HG02970 (cell line): Measurements from ENCODE around the gene HOXC13.

ENCODE experiments used
- ATAC-seq: cut with Tn5 transposase; IDR thresholded peaks from one replicate; pipeline ENCODE4 v1.9.1; 2021; ENCODE audit warnings: mild to moderate bottlenecking, moderate library complexity, moderate number of reproducible peaks; ENCODE audit not compliant: unreplicated experiment, low FRiP score

Gene HOXC13

GRCh38 chr12:53968214-53969127, 29.8 kb downstream of the HOXC13 start:
- ATAC-seq: no peak

- ATAC-seq: no peak
These were observed 31.1 kb downstream of the HOXC13 start for GRCh38 chr12:53969588-53970259.

GRCh38 chr12:53970451-53970850, 31.8 kb downstream of the HOXC13 start:
- ATAC-seq: no peak

- no peak for ATAC-seq
These were observed 32.5 kb downstream of the HOXC13 start for GRCh38 chr12:53971129-53971528.

GRCh38 chr12:53971686-53972085, 33.1 kb downstream of the HOXC13 start:
- no peak for ATAC-seq

GRCh38 chr12:53972152-53972702, 33.6 kb downstream of the HOXC13 start:
- no peak for ATAC-seq

GRCh38 chr12:53972722-53973235, 34.1 kb downstream of the HOXC13 start, which contains the start of gene HOXC11:
Gene HOXC11, plus strand, starts transcription at chr12:53973126. Its CDS starts 116 bp downstream, at chr12:53973242.
- no peak for ATAC-seq

GRCh38 chr12:53973236-53974042, 34.8 kb downstream of the HOXC13 start:
- ATAC-seq: no peak

- ATAC-seq: no peak
These were observed 35.7 kb downstream of the HOXC13 start, which contains the start of gene HOTAIR for GRCh38 chr12:53974084-53975063. Gene HOTAIR, minus strand, starts transcription at chr12:53974954.

- ATAC-seq: no peak
These were observed 36.4 kb downstream of the HOXC13 start for GRCh38 chr12:53975064-53975471.

- ATAC-seq: no peak
These were observed 37.0 kb downstream of the HOXC13 start for GRCh38 chr12:53975479-53976152.

- ATAC-seq: no peak
These were observed 37.7 kb downstream of the HOXC13 start for GRCh38 chr12:53976172-53976822.

- ATAC-seq: no peak
These were observed 38.4 kb downstream of the HOXC13 start for GRCh38 chr12:53976823-53977595.

GRCh38 chr12:53977596-53978445, 39.2 kb downstream of the HOXC13 start:
- no peak for ATAC-seq

GRCh38 chr12:53978477-53979356, 40.1 kb downstream of the HOXC13 start:
- no peak for ATAC-seq
